ENCODE results near the gene FOXF1. TPM values are rescaled to one million over a fixed set of nuclear protein-coding genes. Genes with fewer than 3 reads are reported as not detected.

The FOXF1 gene
- total RNA-seq, 1 experiment from 2014 or later = 0.10 TPM

GRCh38 chr16:86512860-86513470 is 2.6 kb downstream of the FOXF1 start:
- intact Hi-C loops (cut with micrococcal nuclease; ENCODE audit: unreplicated experiment) (no loop called here), in situ Hi-C loops (cut with HindIII; ENCODE audit: low pct_unique_long_range_greater_than_20kb, low sequenced_read_pairs) (no loop called here)
- Histone ChIP-seq H3K27me3 (ENCODE audit: control insufficient read depth, insufficient read depth, low read length) (peaks cover 4% of the 10 kb centered on the region; the same call in 1 of the 2 replicates), H3K4me1 (ENCODE audit: control insufficient read depth, insufficient read depth, low read length) (no peaks in the 10 kb centered on the region), H3K27ac (ENCODE audit: low read length) (no peak overlapping the region), H3K4me3 (ENCODE audit: low read depth in 2 of 2, low read length in 2 of 2) (no peak overlapping the region), H3K36me3 (ENCODE audit: control insufficient read depth, insufficient read depth, low read length) (peaks cover 4% of the 10 kb centered on the region; the same call in 1 of the 2 replicates), H3K9me3 (ENCODE audit: control insufficient read depth, insufficient read depth, low read depth, low read length) (no peaks in the 10 kb centered on the region)
- no TSS peak for BruUV-seq (replicated peaks)
- ATAC-seq (no peak), DNase-seq (ENCODE audit: low read depth, low spot score) (no peak)
- ChIA-PET CTCF (no interaction called here), POLR2A (no interaction called here)
- TF ChIP-seq POLR2AphosphoS5 (IDR thresholded peaks at IDR 0.05; ENCODE audit: low read depth, low read length) (no peak), REST (IDR thresholded peaks at IDR 0.05; ENCODE audit: insufficient read depth in 1 of 2, low read depth in 2 of 2, low read length in 1 of 2) (no peak), TCF7L2 (IDR thresholded peaks at IDR 0.05; ENCODE audit: low read depth, low read length) (no peak), CTCF (IDR thresholded peaks at IDR 0.05) (no peak), SIN3A (IDR thresholded peaks at IDR 0.05; ENCODE audit: borderline replicate concordance, insufficient read depth, low read depth, low read length) (no peak)

GRCh38 chr16:86513471-86514277 is 3.3 kb downstream of the FOXF1 start:
- DNase-seq (ENCODE audit: low read depth, low spot score) (no peak), ATAC-seq (no peak)
- in situ Hi-C loops (cut with HindIII; ENCODE audit: low pct_unique_long_range_greater_than_20kb, low sequenced_read_pairs) = no loop called here
- Histone ChIP-seq H3K27me3 (ENCODE audit: control insufficient read depth, insufficient read depth, low read length) (peaks cover 4% of the 10 kb centered on the region; the same call in 1 of the 2 replicates), H3K36me3 (ENCODE audit: control insufficient read depth, insufficient read depth, low read length) (peaks cover 4% of the 10 kb centered on the region; the same call in 1 of the 2 replicates), H3K4me1 (ENCODE audit: control insufficient read depth, insufficient read depth, low read length) (no peaks in the 10 kb centered on the region), H3K4me3 (ENCODE audit: low read depth in 2 of 2, low read length in 2 of 2) (no peak overlapping the region), H3K9me3 (ENCODE audit: control insufficient read depth, insufficient read depth, low read depth, low read length) (no peaks in the 10 kb centered on the region), H3K27ac (ENCODE audit: low read length) (no peak overlapping the region)
- POLR2A ChIA-PET = interaction anchor here (0.6 kb wide), 1 partner anchor 196 kb away, joined by 7 read pairs; no protein-coding TSS in a partner anchor
- TF ChIP-seq POLR2AphosphoS5 (IDR thresholded peaks at IDR 0.05; ENCODE audit: low read depth, low read length) (no peak), CTCF (IDR thresholded peaks at IDR 0.05) (no peak)
- BruUV-seq (replicated peaks) = no TSS peak
- CTCF ChIA-PET = no interaction called here
- intact Hi-C loops (cut with micrococcal nuclease; ENCODE audit: unreplicated experiment) = no loop called here

All from Panc1 (cell line).